PFSK-1 (cell line): ENCODE data around the gene XPNPEP1.

Experiments used
- FOXP2 ChIP-seq: optimal IDR thresholded peaks from 2 replicates; pipeline ENCODE3; 2011; ENCODE audit warnings: borderline replicate concordance, control low read depth, inconsistent platforms; ENCODE audit not compliant: insufficient read depth; ENCODE audit errors: extremely low read length, extremely low read depth
- POLR2AphosphoS5 ChIP-seq: IDR thresholded peaks from 2 replicates; pipeline ENCODE4 v1.6.1; 2012; ENCODE audit warnings: low read depth, mild to moderate bottlenecking, control low read depth, low read length, moderate library complexity
- SIN3A ChIP-seq: IDR thresholded peaks from 2 replicates; pipeline ENCODE4 v1.6.1; 2012; ENCODE audit warnings: mild to moderate bottlenecking, low read length, moderate library complexity, borderline replicate concordance; ENCODE audit not compliant: insufficient read depth
- TAF1 ChIP-seq: IDR thresholded peaks from 2 replicates; pipeline ENCODE4 v1.6.1; 2012; ENCODE audit warnings: low read length, control low read depth, borderline replicate concordance; ENCODE audit not compliant: insufficient read depth
- TF ChIP-seq, protein P1 (sequence below), 2 experiments: IDR thresholded peaks; 2 replicates each; pipeline versions ENCODE4 v1.6.1 to v1.8.0; 2011 to 2012; ENCODE audit warnings: low read depth in 2 of 2, low read length in 2 of 2, control low read depth in 1 of 2, inconsistent platforms in 1 of 2, mild to moderate bottlenecking in 1 of 2, moderate library complexity in 1 of 2; ENCODE audit not compliant: insufficient read depth in 1 of 2

Gene XPNPEP1

DNA sequence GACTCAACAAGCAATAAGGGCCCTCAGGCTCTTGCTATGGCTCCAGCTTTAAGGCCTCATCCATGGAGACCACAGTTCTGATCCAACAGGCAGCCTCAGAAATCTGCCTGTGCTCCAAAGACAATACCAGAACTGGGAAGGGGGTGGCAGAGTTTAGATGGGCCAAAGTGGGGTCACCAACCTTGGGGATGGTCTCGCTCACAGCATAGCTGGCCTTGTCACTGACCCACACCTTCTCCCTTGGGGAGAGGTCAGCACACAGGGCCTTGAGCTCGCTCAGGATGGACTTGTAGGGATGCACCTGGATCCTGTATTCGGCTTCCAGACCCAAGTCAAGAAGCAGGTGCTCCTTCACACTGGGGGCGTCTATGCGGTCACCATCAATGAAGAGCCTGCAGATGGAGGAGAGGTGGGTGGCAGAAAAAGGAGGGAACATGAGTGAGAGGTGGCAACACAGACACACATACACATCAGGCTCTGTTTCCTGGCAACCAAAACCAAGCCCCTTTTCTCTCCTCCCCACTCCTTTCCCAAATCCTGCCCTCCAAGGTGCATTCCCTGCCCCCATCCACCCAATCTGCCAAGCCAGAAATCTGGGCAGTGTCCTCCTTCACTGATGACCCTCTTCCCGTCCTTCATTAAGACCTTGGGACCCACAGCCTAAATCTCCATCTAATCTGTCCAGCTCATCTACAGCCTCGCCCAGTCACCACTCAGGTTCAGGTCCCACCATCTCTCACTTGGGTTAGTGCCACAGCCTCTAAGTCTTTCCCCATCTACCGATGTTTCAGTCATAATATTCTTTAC, 40.9 kb downstream of the XPNPEP1 start:
- TF ChIP-seq TAF1 (no peak), SIN3A (no peak), FOXP2 (no peak), POLR2AphosphoS5 (no peak)
- TF ChIP-seq, protein P1, sequence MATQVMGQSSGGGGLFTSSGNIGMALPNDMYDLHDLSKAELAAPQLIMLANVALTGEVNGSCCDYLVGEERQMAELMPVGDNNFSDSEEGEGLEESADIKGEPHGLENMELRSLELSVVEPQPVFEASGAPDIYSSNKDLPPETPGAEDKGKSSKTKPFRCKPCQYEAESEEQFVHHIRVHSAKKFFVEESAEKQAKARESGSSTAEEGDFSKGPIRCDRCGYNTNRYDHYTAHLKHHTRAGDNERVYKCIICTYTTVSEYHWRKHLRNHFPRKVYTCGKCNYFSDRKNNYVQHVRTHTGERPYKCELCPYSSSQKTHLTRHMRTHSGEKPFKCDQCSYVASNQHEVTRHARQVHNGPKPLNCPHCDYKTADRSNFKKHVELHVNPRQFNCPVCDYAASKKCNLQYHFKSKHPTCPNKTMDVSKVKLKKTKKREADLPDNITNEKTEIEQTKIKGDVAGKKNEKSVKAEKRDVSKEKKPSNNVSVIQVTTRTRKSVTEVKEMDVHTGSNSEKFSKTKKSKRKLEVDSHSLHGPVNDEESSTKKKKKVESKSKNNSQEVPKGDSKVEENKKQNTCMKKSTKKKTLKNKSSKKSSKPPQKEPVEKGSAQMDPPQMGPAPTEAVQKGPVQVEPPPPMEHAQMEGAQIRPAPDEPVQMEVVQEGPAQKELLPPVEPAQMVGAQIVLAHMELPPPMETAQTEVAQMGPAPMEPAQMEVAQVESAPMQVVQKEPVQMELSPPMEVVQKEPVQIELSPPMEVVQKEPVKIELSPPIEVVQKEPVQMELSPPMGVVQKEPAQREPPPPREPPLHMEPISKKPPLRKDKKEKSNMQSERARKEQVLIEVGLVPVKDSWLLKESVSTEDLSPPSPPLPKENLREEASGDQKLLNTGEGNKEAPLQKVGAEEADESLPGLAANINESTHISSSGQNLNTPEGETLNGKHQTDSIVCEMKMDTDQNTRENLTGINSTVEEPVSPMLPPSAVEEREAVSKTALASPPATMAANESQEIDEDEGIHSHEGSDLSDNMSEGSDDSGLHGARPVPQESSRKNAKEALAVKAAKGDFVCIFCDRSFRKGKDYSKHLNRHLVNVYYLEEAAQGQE (IDR thresholded peaks at IDR 0.05; ENCODE audit: insufficient read depth in 1 of 2, low read depth in 2 of 2, low read length in 2 of 2): no peak

DNA sequence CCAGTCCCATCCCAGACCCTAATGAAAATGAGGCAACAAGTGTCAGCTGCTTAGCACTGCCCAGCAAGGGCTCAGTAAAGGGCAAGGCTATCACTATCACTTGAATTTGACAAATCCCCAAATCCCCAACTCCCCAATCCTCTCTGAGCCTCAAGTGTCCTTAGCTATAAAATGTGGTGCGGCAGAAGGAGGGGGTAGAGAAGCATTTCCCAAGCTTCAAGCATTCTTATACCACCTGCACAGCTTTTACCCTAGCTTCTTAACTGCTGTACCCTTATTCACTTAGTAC, 41.6 kb downstream of the XPNPEP1 start:
- TF ChIP-seq, protein P1 (IDR thresholded peaks at IDR 0.05; ENCODE audit: insufficient read depth in 1 of 2, low read depth in 2 of 2, low read length in 2 of 2): no peak
- TF ChIP-seq POLR2AphosphoS5 (no peak), FOXP2 (no peak), TAF1 (no peak), SIN3A (no peak)

DNA sequence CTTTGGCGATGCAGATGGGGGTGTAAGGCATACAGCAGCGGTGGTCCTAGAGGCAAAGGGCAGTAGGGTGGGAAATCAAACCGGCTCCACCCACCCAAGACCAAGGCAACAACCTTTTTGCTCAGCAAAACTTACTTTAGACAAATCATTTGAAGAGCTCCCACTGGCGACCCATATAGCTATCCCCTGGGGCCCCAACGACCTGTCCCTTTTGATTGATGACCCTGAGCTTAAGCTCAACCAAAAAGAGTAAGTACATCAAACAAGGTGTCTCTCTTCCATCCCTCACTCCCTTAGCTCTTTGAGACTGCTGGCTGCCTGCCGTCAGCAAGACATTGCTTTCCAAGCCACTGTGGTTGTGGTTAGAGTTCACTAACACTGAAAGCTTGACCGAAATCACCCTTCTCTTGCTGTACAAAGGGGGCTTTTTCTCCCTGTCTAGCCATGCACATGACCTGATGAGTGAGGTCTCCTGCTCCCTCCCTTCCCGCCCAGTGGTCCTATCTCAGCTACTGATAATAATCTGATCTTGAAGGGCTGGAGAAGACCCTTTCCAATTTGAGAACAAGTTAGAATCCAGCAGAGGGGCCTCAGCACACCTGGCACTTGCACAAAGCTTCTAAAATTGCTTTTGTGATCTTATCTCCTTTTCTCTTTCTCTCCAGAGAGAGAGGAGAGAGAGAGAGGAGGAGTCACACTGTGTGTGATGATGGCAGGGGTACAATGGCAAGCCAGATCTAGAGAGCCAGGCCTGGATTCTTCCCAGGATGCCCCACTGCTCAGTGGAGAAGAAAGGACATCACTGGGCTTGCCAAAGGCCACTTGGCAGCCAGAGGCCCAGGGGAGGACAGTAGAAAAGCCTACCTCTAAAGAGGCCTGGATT, 42.2 kb downstream of the XPNPEP1 start:
- TF ChIP-seq, protein P1 (IDR thresholded peaks at IDR 0.05; ENCODE audit: insufficient read depth in 1 of 2, low read depth in 2 of 2, low read length in 2 of 2): no peak
- TF ChIP-seq SIN3A: no peak
- TF ChIP-seq FOXP2: no peak
- TF ChIP-seq TAF1: no peak
- TF ChIP-seq POLR2AphosphoS5: no peak

DNA sequence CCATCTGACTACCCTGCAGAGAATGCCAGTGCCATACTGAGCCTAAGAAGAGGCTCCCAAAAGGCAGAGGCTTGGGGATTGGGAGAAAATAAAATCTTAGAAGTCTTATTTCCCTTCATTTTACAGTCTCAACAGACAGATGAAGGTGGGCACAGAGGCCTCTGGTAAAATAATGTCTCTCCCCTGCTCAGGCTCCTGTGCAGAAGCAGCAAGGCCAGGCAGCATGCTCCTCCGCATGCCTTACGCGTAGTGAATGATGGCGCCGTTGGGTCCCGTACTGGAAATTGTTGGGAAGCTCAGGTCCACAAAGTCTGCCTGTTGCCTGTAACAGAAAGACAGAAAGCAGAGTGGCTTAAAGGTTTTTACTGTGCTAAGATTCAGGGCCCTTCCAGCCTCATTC, 45.8 kb downstream of the XPNPEP1 start:
- TF ChIP-seq POLR2AphosphoS5: no peak
- no peak for TF ChIP-seq FOXP2
- TF ChIP-seq, protein P1 (IDR thresholded peaks at IDR 0.05; ENCODE audit: insufficient read depth in 1 of 2, low read depth in 2 of 2, low read length in 2 of 2): no peak
- no peak for TF ChIP-seq SIN3A
- no peak for TF ChIP-seq TAF1
